NCI-H1092 treated with DMSO at 0.1 percent for 48 hours (cell line): ENCODE data around the gene SERPINB5.

Source experiments
- DNase-seq: peaks from one replicate; lab custom pipeline; 2025; lab: John Stamatoyannopoulos, UW

Gene SERPINB5

GRCh38 chr18:63468575-63468974 is 8.2 kb upstream of the SERPINB5 start:
- no peak for DNase-seq

- DNase-seq: no peak
Observed at GRCh38 chr18:63470751-63471150, 6.0 kb upstream of the SERPINB5 start.

GRCh38 chr18:63472380-63472779 is 4.4 kb upstream of the SERPINB5 start:
- DNase-seq: no peak

GRCh38 chr18:63477200-63477599 is 442 bp downstream of the SERPINB5 start:
- DNase-seq: no peak

- DNase-seq: no peak
Observed at GRCh38 chr18:63477968-63478367, 1.2 kb downstream of the SERPINB5 start.

- DNase-seq: no peak
Observed at GRCh38 chr18:63479826-63480225, 3.1 kb downstream of the SERPINB5 start.

GRCh38 chr18:63480476-63480875 is 3.7 kb downstream of the SERPINB5 start:
- no peak for DNase-seq

- DNase-seq: no peak
Observed at GRCh38 chr18:63480915-63481314, 4.2 kb downstream of the SERPINB5 start.

- no peak for DNase-seq
Observed at GRCh38 chr18:63487676-63488075, 10.9 kb downstream of the SERPINB5 start.

- DNase-seq: no peak
Observed at GRCh38 chr18:63488160-63488559, 11.4 kb downstream of the SERPINB5 start.

GRCh38 chr18:63492851-63493250 is 16.1 kb downstream of the SERPINB5 start:
- no peak for DNase-seq

GRCh38 chr18:63495675-63496074 is 18.9 kb downstream of the SERPINB5 start:
- no peak for DNase-seq

- DNase-seq: no peak
Observed at GRCh38 chr18:63505566-63506335, 29.0 kb downstream of the SERPINB5 start.

GRCh38 chr18:63506336-63506646 is 29.5 kb downstream of the SERPINB5 start:
- DNase-seq: no peak

- DNase-seq: no peak
Observed at GRCh38 chr18:63508596-63508995, 31.8 kb downstream of the SERPINB5 start.

- peak; percentile 51 for DNase-seq
Observed at GRCh38 chr18:63511285-63511684, 34.5 kb downstream of the SERPINB5 start.

- no peak for DNase-seq
Observed at GRCh38 chr18:63514326-63514725, 37.6 kb downstream of the SERPINB5 start.

- no peak for DNase-seq
Observed at GRCh38 chr18:63514888-63515678, 38.3 kb downstream of the SERPINB5 start.

- no peak for DNase-seq
Observed at GRCh38 chr18:63515801-63516200, 39.0 kb downstream of the SERPINB5 start.

- DNase-seq: peak; percentile 85
Observed at GRCh38 chr18:63518178-63519012, 41.6 kb downstream of the SERPINB5 start.

GRCh38 chr18:63520053-63520685 is 43.4 kb downstream of the SERPINB5 start:
- no peak for DNase-seq

GRCh38 chr18:63523660-63524059 is 46.9 kb downstream of the SERPINB5 start:
- DNase-seq: no peak
